ENCODE data around the gene THOC7.

- no peak for TF ChIP-seq POLR2A (IDR thresholded peaks at IDR 0.05)
- no peak for TF ChIP-seq CTCF (IDR thresholded peaks at IDR 0.05)
Observed at GRCh38 chr3:63845215-63845614, 18.4 kb downstream of the THOC7 start.
